CD4-positive, alpha-beta memory T cell (primary cell): Measurements from ENCODE around the gene CDKN2A. TPM values are rescaled to one million over a fixed set of nuclear protein-coding genes. Genes with fewer than 3 reads are reported as not detected.

ENCODE experiments used
- CTCF ChIA-PET: fragments of 350-600 bp; sonication (Branson Sonifier 250); formaldehyde crosslinking; loops from one replicate; lab custom pipeline; 2021; ENCODE audit warnings: inconsistent platforms; ENCODE audit not compliant: partially characterized antibody; lab: Charles Lee
- POLR2A ChIA-PET: fragments of 350-600 bp; sonication (Branson Sonifier 250); formaldehyde crosslinking; loops from one replicate; lab custom pipeline; 2021; ENCODE audit not compliant: partially characterized antibody; lab: Charles Lee
- DNase-seq, 5 donors: peaks; one replicate each; pipeline versions ENCODE4 v3.0.0 to v3.0.0-alpha.2; 2020 to 2022; ENCODE audit warnings: mixed read lengths in 1 of 5
- H3K27ac ChIP-seq: one replicate; pipeline ENCODE4 v1.7.0; 2013; ENCODE audit warnings: low read depth, low read length
- H3K27me3 ChIP-seq: 2 replicates; pipeline ENCODE4 v1.7.0; 2013; ENCODE audit warnings: mild to moderate bottlenecking, low read length, moderate library complexity; ENCODE audit not compliant: insufficient read depth
- H3K36me3 ChIP-seq: 2 replicates; pipeline ENCODE4 v1.7.0; 2013; ENCODE audit warnings: mild to moderate bottlenecking, low read length, moderate library complexity; ENCODE audit not compliant: insufficient read depth
- H3K4me1 ChIP-seq: 2 replicates; pipeline ENCODE4 v1.7.0; 2013; ENCODE audit warnings: mild to moderate bottlenecking, low read length, moderate library complexity; ENCODE audit not compliant: insufficient read depth
- H3K4me3 ChIP-seq, 2 donors: one replicate each; pipeline ENCODE4 v1.7.0; 2013; ENCODE audit warnings: low read length in 2 of 2, mild to moderate bottlenecking in 1 of 2
- H3K9me3 ChIP-seq, 2 donors: one replicate each; pipeline ENCODE4 v1.7.0; 2013; ENCODE audit warnings: low read length in 2 of 2, control low read depth in 1 of 2; ENCODE audit not compliant: control insufficient read depth in 1 of 2
- H3K27ac Mint-ChIP-seq, 7 donors: one replicate each; pipeline ENCODE4 v1.8.0; 2020 to 2021; ENCODE audit warnings: mixed read lengths in 7 of 7, mild to moderate bottlenecking in 6 of 7, inconsistent platforms in 3 of 7, moderate library complexity in 3 of 7
- H3K27me3 Mint-ChIP-seq, 2 donors: one replicate each; pipeline ENCODE4 v1.8.0; 2020 to 2021; ENCODE audit warnings: mixed read lengths in 2 of 2
- H3K36me3 Mint-ChIP-seq, 2 donors: one replicate each; pipeline ENCODE4 v1.8.0; 2020 to 2021; ENCODE audit warnings: mixed read lengths in 2 of 2, inconsistent platforms in 1 of 2, mild to moderate bottlenecking in 1 of 2
- H3K4me1 Mint-ChIP-seq, 4 donors: one replicate each; pipeline ENCODE4 v1.8.0; 2020 to 2021; ENCODE audit warnings: mixed read lengths in 4 of 4, mild to moderate bottlenecking in 1 of 4
- H3K4me3 Mint-ChIP-seq, 8 donors: one replicate each; pipeline ENCODE4 v1.8.0; 2020 to 2021; ENCODE audit warnings: mixed read lengths in 8 of 8, mild to moderate bottlenecking in 7 of 8, moderate library complexity in 6 of 8, inconsistent platforms in 3 of 8
- H3K9me3 Mint-ChIP-seq, 8 donors: one replicate each; pipeline ENCODE4 v1.8.0; 2020 to 2021; ENCODE audit warnings: mixed read lengths in 8 of 8, mild to moderate bottlenecking in 5 of 8, inconsistent platforms in 3 of 8, moderate library complexity in 1 of 8
- intact Hi-C: fragments of 100-400 bp; cut with micrococcal nuclease; formaldehyde crosslinking; loops from one replicate; pipeline ENCODE4 v1.15.1; 2023
- polyA plus RNA-seq, 2 donors: library from polyadenylated mRNA; unstranded; fragments of 300-500 nt; fragmentation: Illumina TruSeq; gene quantifications; one replicate each; pipeline ENCODE4 v1.2.3, GENCODE V29; 2021
- total RNA-seq, 2 experiments: library from RNA; stranded (reverse); gene quantifications; one replicate each; pipeline ENCODE4 v1.2.3, GENCODE V29; 2021

The CDKN2A gene
- total and polyA plus RNA-seq, 4 experiments from 2014 or later = 5.4 to 7.0 (median 6.2) TPM

- H3K36me3 ChIP-seq = no peaks in the 10 kb centered on the region
- Mint-ChIP-seq H3K27me3 (peaks cover 11 to 14% of the 10 kb centered on the region in 2 donors), H3K4me1 (peaks cover 6 to 33% (median 13%) of the 10 kb centered on the region in 4 donors), H3K4me3 (no peak overlapping the region), H3K9me3 (peaks cover 0 to 2% (median 0%) of the 10 kb centered on the region in 8 donors), H3K27ac (peak overlapping the region in 1 of 7 donors; percentile 70), H3K36me3 (peaks cover 0 to 6% of the 10 kb centered on the region in 2 donors)
- no peak overlapping the region for H3K4me3 ChIP-seq
- ChIA-PET POLR2A (interaction anchor here (0.6 kb wide), 1 partner anchor 196 kb away, joined by 3 read pairs; no protein-coding TSS in a partner anchor), CTCF (interaction anchor here (1.3 to 1.4 kb wide), 2 partner anchors 10 to 11 kb away, joined by 4 to 9 read pairs; partner anchors contain the start of gene CDKN2B)
- H3K9me3 ChIP-seq = no peaks in the 10 kb centered on the region
- DNase-seq = no peak
- H3K4me1 ChIP-seq = peaks cover 21% of the 10 kb centered on the region
- intact Hi-C loops = loop anchor here (10.0 kb wide), 1 partner anchor 663 kb away; the partner anchor contains the start of gene KLHL9
- no peaks in the 10 kb centered on the region for H3K27me3 ChIP-seq
- no peak overlapping the region for H3K27ac ChIP-seq
Observed at GRCh38 chr9:21997480-21997879, 3.3 kb upstream of the CDKN2A start.

GRCh38 chr9:21996858-21997257, 2.7 kb upstream of the CDKN2A start:
- no peak overlapping the region for H3K27ac ChIP-seq
- H3K36me3 ChIP-seq = no peaks in the 10 kb centered on the region
- H3K4me1 ChIP-seq = peaks cover 21% of the 10 kb centered on the region
- peak overlapping the region in 7 of 8 donors; percentile 70 to 99 (median 95) for H3K4me3 Mint-ChIP-seq
- H3K36me3 Mint-ChIP-seq = peaks cover 0 to 6% of the 10 kb centered on the region in 2 donors
- no peaks in the 10 kb centered on the region for H3K9me3 ChIP-seq
- peaks cover 6 to 33% (median 13%) of the 10 kb centered on the region in 4 donors for H3K4me1 Mint-ChIP-seq
- peaks cover 8 to 11% of the 10 kb centered on the region in 2 donors for H3K27me3 Mint-ChIP-seq
- no peaks in the 10 kb centered on the region for H3K27me3 ChIP-seq
- CTCF ChIA-PET = interaction anchor here (1.3 to 4.0 kb wide), 3 partner anchors 10 to 15 kb away, joined by 4 to 18 read pairs (median 9); partner anchors contain the start of gene CDKN2B
- no peak overlapping the region for H3K4me3 ChIP-seq
- peaks cover 0 to 2% (median 0%) of the 10 kb centered on the region in 8 donors for H3K9me3 Mint-ChIP-seq
- H3K27ac Mint-ChIP-seq = peak overlapping the region in 4 of 7 donors; percentile 36 to 94 (median 82)
- POLR2A ChIA-PET = interaction anchor here (0.6 kb wide), 1 partner anchor 195 kb away, joined by 3 read pairs; no protein-coding TSS in a partner anchor
- intact Hi-C loops = loop anchor here (10.0 kb wide), 1 partner anchor 662 kb away; the partner anchor contains the start of gene KLHL9
- no peak for DNase-seq

- Histone ChIP-seq H3K9me3 (no peaks in the 10 kb centered on the region), H3K27ac (no peak overlapping the region), H3K4me1 (peaks cover 21% of the 10 kb centered on the region), H3K27me3 (no peaks in the 10 kb centered on the region), H3K4me3 (no peak overlapping the region), H3K36me3 (no peaks in the 10 kb centered on the region)
- ChIA-PET POLR2A (no interaction called here), CTCF (interaction anchor here (1.3 to 6.7 kb wide), 3 partner anchors 12 to 43 kb away, joined by 3 to 50 read pairs (median 18); partner anchors contain the start of gene CDKN2B)
- Mint-ChIP-seq H3K36me3 (peaks cover 0 to 6% of the 10 kb centered on the region in 2 donors), H3K9me3 (peaks cover 0 to 2% (median 0%) of the 10 kb centered on the region in 8 donors), H3K27me3 (peaks cover 8 to 9% of the 10 kb centered on the region in 2 donors), H3K27ac (peak overlapping the region; percentile 21 to 94 (median 37)), H3K4me3 (peak overlapping the region; percentile 70 to 99 (median 94)), H3K4me1 (peaks cover 6 to 33% (median 13%) of the 10 kb centered on the region in 4 donors)
- no peak for DNase-seq
- intact Hi-C loops = loop anchor here (10.0 kb wide), 1 partner anchor 662 kb away; the partner anchor contains the start of gene KLHL9
Observed at GRCh38 chr9:21996438-21996837, 2.2 kb upstream of the CDKN2A start.

GRCh38 chr9:21995666-21996398, 1.6 kb upstream of the CDKN2A start:
- Histone ChIP-seq H3K36me3 (no peaks in the 10 kb centered on the region), H3K27ac (peak overlapping the region; percentile 75), H3K4me3 (peak overlapping the region; percentile 92 to 94), H3K9me3 (no peaks in the 10 kb centered on the region), H3K27me3 (no peaks in the 10 kb centered on the region), H3K4me1 (peaks cover 21% of the 10 kb centered on the region)
- Mint-ChIP-seq H3K36me3 (peaks cover 0 to 6% of the 10 kb centered on the region in 2 donors), H3K9me3 (peaks cover 0 to 2% (median 0%) of the 10 kb centered on the region in 8 donors), H3K27me3 (peaks cover 4 to 5% of the 10 kb centered on the region in 2 donors), H3K4me3 (peak overlapping the region; percentile 93 to 100 (median 98)), H3K4me1 (peaks cover 6 to 33% (median 13%) of the 10 kb centered on the region in 4 donors), H3K27ac (peak overlapping the region; percentile 93 to 98 (median 94))
- ChIA-PET CTCF (interaction anchor here (1.3 to 6.7 kb wide), 4 partner anchors 12 to 183 kb away, joined by 3 to 50 read pairs (median 16); partner anchors contain the start of gene CDKN2B), POLR2A (interaction anchor here (0.7 to 1.7 kb wide), 4 partner anchors 9 to 192 kb away, joined by 3 to 7 read pairs (median 4); no protein-coding TSS in a partner anchor)
- intact Hi-C loops = loop anchor here (1.0 to 10.0 kb wide), 7 partner anchors 12 to 661 kb away; partner anchors contain the start of genes KLHL9 and MTAP
- peak in 3 of 5 donors; percentile 32 to 48 (median 36) for DNase-seq

- Histone ChIP-seq H3K36me3 (no peaks in the 10 kb centered on the region), H3K27ac (peak overlapping the region; percentile 75), H3K27me3 (no peaks in the 10 kb centered on the region), H3K9me3 (no peaks in the 10 kb centered on the region), H3K4me1 (peaks cover 21% of the 10 kb centered on the region), H3K4me3 (peak overlapping the region; percentile 92 to 94)
- H3K36me3 Mint-ChIP-seq = peaks cover 0 to 6% of the 10 kb centered on the region in 2 donors
- peaks cover 0 to 3% of the 10 kb centered on the region in 2 donors for H3K27me3 Mint-ChIP-seq
- H3K4me3 Mint-ChIP-seq = peak overlapping the region; percentile 93 to 100 (median 98)
- peaks cover 6 to 33% (median 13%) of the 10 kb centered on the region in 4 donors for H3K4me1 Mint-ChIP-seq
- CTCF ChIA-PET = interaction anchor here (1.0 to 6.7 kb wide), 8 partner anchors 13 to 182 kb away, joined by 3 to 50 read pairs (median 4); partner anchors contain the start of gene CDKN2B
- peak; percentile 84 to 89 (median 85) for DNase-seq
- peaks cover 0 to 3% (median 0%) of the 10 kb centered on the region in 8 donors for H3K9me3 Mint-ChIP-seq
- POLR2A ChIA-PET = interaction anchor here (0.7 to 1.7 kb wide), 8 partner anchors 8 to 193 kb away, joined by 3 to 9 read pairs (median 4); partner anchors contain the start of genes CDKN2B and MTAP
- peak overlapping the region; percentile 93 to 98 (median 95) for H3K27ac Mint-ChIP-seq
- intact Hi-C loops = loop anchor here (1.0 to 10.0 kb wide), 7 partner anchors 13 to 660 kb away; partner anchors contain the start of genes KLHL9 and MTAP
Observed at GRCh38 chr9:21995006-21995665, 944 bp upstream of the CDKN2A start.

GRCh38 chr9:21994556-21995005, 389 bp upstream of the CDKN2A start, which contains the start of gene CDKN2B-AS1:
Gene CDKN2B-AS1, plus strand, starts transcription at chr9:21994791.
- peak within 1 kb of the TSS; percentile 93 to 100 (median 98) for H3K4me3 Mint-ChIP-seq
- CTCF ChIA-PET = interaction anchor here (1.0 to 6.7 kb wide), 8 partner anchors 12 to 181 kb away, joined by 3 to 50 read pairs (median 4); partner anchors contain the start of gene CDKN2B
- intact Hi-C loops = loop anchor here (1.0 to 10.0 kb wide), 7 partner anchors 14 to 660 kb away; partner anchors contain the start of genes KLHL9 and MTAP
- peaks cover under 1% of the 10 kb centered on the region for H3K27me3 ChIP-seq
- H3K27ac ChIP-seq = peak within 1 kb of the TSS; percentile 75
- peaks cover 21% of the 10 kb centered on the region for H3K4me1 ChIP-seq
- H3K4me3 ChIP-seq = peak within 1 kb of the TSS; percentile 92 to 94
- H3K9me3 ChIP-seq = no peaks in the 10 kb centered on the region
- H3K27ac Mint-ChIP-seq = peak within 1 kb of the TSS; percentile 93 to 98 (median 95)
- peaks cover 0 to 6% of the 10 kb centered on the region in 2 donors for H3K36me3 Mint-ChIP-seq
- no peaks in the 10 kb centered on the region for H3K36me3 ChIP-seq
- POLR2A ChIA-PET = interaction anchor here (0.6 to 1.7 kb wide), 13 partner anchors 8 to 193 kb away, joined by 3 to 9 read pairs (median 3); partner anchors contain the start of genes CDKN2B and MTAP
- peaks cover 6 to 33% (median 13%) of the 10 kb centered on the region in 4 donors for H3K4me1 Mint-ChIP-seq
- H3K9me3 Mint-ChIP-seq = peaks cover 0 to 5% (median 0%) of the 10 kb centered on the region in 8 donors
- peak in 1 of 5 donors; percentile 63 for DNase-seq
- peaks cover 0 to 2% of the 10 kb centered on the region in 2 donors for H3K27me3 Mint-ChIP-seq
